Effector CD4-positive, alpha-beta T cell (primary cell): ENCODE measurements around the gene FGGY.

Source experiments
- DNase-seq: peaks from one replicate; pipeline ENCODE4 v3.0.0-alpha.2; 2020

FGGY gene

DNA sequence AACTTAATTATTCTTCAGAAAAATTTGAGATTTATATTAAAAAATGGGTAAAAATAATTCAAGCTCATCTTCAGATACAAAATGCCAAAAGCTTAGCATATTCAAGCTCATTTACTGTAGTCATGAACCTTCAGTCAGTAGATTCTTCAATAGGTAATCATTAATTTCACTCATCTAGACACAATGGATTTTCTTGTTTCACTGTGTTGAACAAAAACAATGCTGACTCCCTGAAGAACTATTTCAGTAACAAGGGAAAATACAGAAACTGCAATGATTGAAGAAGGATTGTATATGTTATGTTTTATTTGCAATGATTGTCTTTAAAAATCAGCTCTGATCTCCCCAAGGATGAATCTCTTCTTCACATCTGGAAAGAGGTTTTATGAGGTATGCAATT is 508.7 kb downstream of the FGGY start:
- no peak for DNase-seq
